ENCODE data around the gene MADD. TPM values are rescaled to one million over a fixed set of nuclear protein-coding genes. Genes with fewer than 3 reads are reported as not detected.

The MADD gene
- total RNA-seq, 1 experiment from 2014 or later = 24.8 TPM

- no peaks in the 10 kb centered on the region for H3K9me3 Mint-ChIP-seq (ENCODE audit: unreplicated experiment)
- POLR2A ChIA-PET = no interaction called here
- DNase-seq (ENCODE audit: unreplicated experiment) = no peak
- no peaks in the 10 kb centered on the region for H3K4me1 Mint-ChIP-seq (ENCODE audit: insufficient read depth, unreplicated experiment)
- intact Hi-C loops (cut with micrococcal nuclease) = no loop called here
- no TSS peak for BruUV-seq (replicated peaks)
- no peak overlapping the region for H3K4me3 Mint-ChIP-seq (ENCODE audit: unreplicated experiment)
- no peak for TF ChIP-seq CTCF (IDR thresholded peaks at IDR 0.05; ENCODE audit: unreplicated experiment)
- H3K27ac Mint-ChIP-seq (ENCODE audit: low read depth, unreplicated experiment) = no peak overlapping the region
- CTCF ChIA-PET = interaction anchor here (0.6 kb wide), 1 partner anchor 57 kb away, joined by 3 read pairs; no protein-coding TSS in a partner anchor
- no peaks in the 10 kb centered on the region for H3K36me3 Mint-ChIP-seq (ENCODE audit: insufficient read depth, unreplicated experiment)
- no peaks in the 10 kb centered on the region for H3K27me3 Mint-ChIP-seq (ENCODE audit: insufficient read depth, unreplicated experiment)
Observed at GRCh38 chr11:47340010-47340409, 70.1 kb downstream of the MADD start.

- H3K9me3 Mint-ChIP-seq (ENCODE audit: unreplicated experiment) = no peaks in the 10 kb centered on the region
- ChIA-PET POLR2A (no interaction called here), CTCF (interaction anchor here (0.5 to 0.8 kb wide), 2 partner anchors 13 to 63 kb away, joined by 3 to 5 read pairs; no protein-coding TSS in a partner anchor)
- no peaks in the 10 kb centered on the region for H3K4me1 Mint-ChIP-seq (ENCODE audit: insufficient read depth, unreplicated experiment)
- no TSS peak for BruUV-seq (replicated peaks)
- H3K4me3 Mint-ChIP-seq (ENCODE audit: unreplicated experiment) = no peak overlapping the region
- H3K27ac Mint-ChIP-seq (ENCODE audit: low read depth, unreplicated experiment) = no peak overlapping the region
- no peak for TF ChIP-seq CTCF (IDR thresholded peaks at IDR 0.05; ENCODE audit: unreplicated experiment)
- no peaks in the 10 kb centered on the region for H3K27me3 Mint-ChIP-seq (ENCODE audit: insufficient read depth, unreplicated experiment)
- intact Hi-C loops (cut with micrococcal nuclease) = no loop called here
- no peaks in the 10 kb centered on the region for H3K36me3 Mint-ChIP-seq (ENCODE audit: insufficient read depth, unreplicated experiment)
- no peak for DNase-seq (ENCODE audit: unreplicated experiment)
Observed at GRCh38 chr11:47340980-47341775, 71.2 kb downstream of the MADD start.

GRCh38 chr11:47342036-47342803, 72.3 kb downstream of the MADD start:
- H3K4me3 Mint-ChIP-seq (ENCODE audit: unreplicated experiment) = no peak overlapping the region
- no peaks in the 10 kb centered on the region for H3K36me3 Mint-ChIP-seq (ENCODE audit: insufficient read depth, unreplicated experiment)
- no peak for TF ChIP-seq CTCF (IDR thresholded peaks at IDR 0.05; ENCODE audit: unreplicated experiment)
- intact Hi-C loops (cut with micrococcal nuclease) = no loop called here
- no peaks in the 10 kb centered on the region for H3K4me1 Mint-ChIP-seq (ENCODE audit: insufficient read depth, unreplicated experiment)
- POLR2A ChIA-PET = no interaction called here
- no peaks in the 10 kb centered on the region for H3K9me3 Mint-ChIP-seq (ENCODE audit: unreplicated experiment)
- no peaks in the 10 kb centered on the region for H3K27me3 Mint-ChIP-seq (ENCODE audit: insufficient read depth, unreplicated experiment)
- H3K27ac Mint-ChIP-seq (ENCODE audit: low read depth, unreplicated experiment) = no peak overlapping the region
- no TSS peak for BruUV-seq (replicated peaks)
- DNase-seq (ENCODE audit: unreplicated experiment) = no peak
- CTCF ChIA-PET = interaction anchor here (0.5 to 0.8 kb wide), 4 partner anchors 12 to 514 kb away, joined by 3 to 5 read pairs (median 4); no protein-coding TSS in a partner anchor

- intact Hi-C loops (cut with micrococcal nuclease) = no loop called here
- ChIA-PET POLR2A (no interaction called here), CTCF (no interaction called here)
- Mint-ChIP-seq H3K4me1 (ENCODE audit: insufficient read depth, unreplicated experiment) (no peaks in the 10 kb centered on the region), H3K27ac (ENCODE audit: low read depth, unreplicated experiment) (no peak overlapping the region), H3K27me3 (ENCODE audit: insufficient read depth, unreplicated experiment) (no peaks in the 10 kb centered on the region), H3K9me3 (ENCODE audit: unreplicated experiment) (no peaks in the 10 kb centered on the region), H3K4me3 (ENCODE audit: unreplicated experiment) (no peak overlapping the region), H3K36me3 (ENCODE audit: insufficient read depth, unreplicated experiment) (no peaks in the 10 kb centered on the region)
- BruUV-seq (replicated peaks) = no TSS peak
- TF ChIP-seq CTCF (IDR thresholded peaks at IDR 0.05; ENCODE audit: unreplicated experiment) = no peak
- DNase-seq (ENCODE audit: unreplicated experiment) = no peak
Observed at GRCh38 chr11:47342854-47343253, 72.9 kb downstream of the MADD start.
